ENCODE measurements around the gene PHF12. TPM values are rescaled to one million over a fixed set of nuclear protein-coding genes. Genes with fewer than 3 reads are reported as not detected.

The PHF12 gene
- total RNA-seq, 1 experiment from 2014 or later, result 79.1 TPM

GRCh38 chr17:28867276-28867675, 84.0 kb downstream of the PHF12 start:
- ChIA-PET CTCF (no interaction called here), POLR2A (no interaction called here)
- BruUV-seq (replicated peaks), result no TSS peak
- Histone ChIP-seq H3K4me1 (ENCODE audit: control insufficient read depth, insufficient read depth, low read length) (no peaks in the 10 kb centered on the region), H3K27ac (ENCODE audit: low read length) (no peak overlapping the region), H3K9me3 (ENCODE audit: control insufficient read depth, insufficient read depth, low read depth, low read length) (no peaks in the 10 kb centered on the region), H3K27me3 (ENCODE audit: control insufficient read depth, insufficient read depth, low read length) (no peaks in the 10 kb centered on the region), H3K36me3 (ENCODE audit: control insufficient read depth, insufficient read depth, low read length) (no peaks in the 10 kb centered on the region), H3K4me3 (ENCODE audit: low read depth in 2 of 2, low read length in 2 of 2) (no peak overlapping the region)
- DNase-seq (ENCODE audit: low read depth, low spot score), result no peak
- TF ChIP-seq REST (IDR thresholded peaks at IDR 0.05; ENCODE audit: insufficient read depth in 1 of 2, low read depth in 2 of 2, low read length in 1 of 2), result no peak
- no peak for ATAC-seq
- intact Hi-C loops (cut with micrococcal nuclease; ENCODE audit: unreplicated experiment), result no loop called here
- in situ Hi-C loops (cut with HindIII; ENCODE audit: low pct_unique_long_range_greater_than_20kb, low sequenced_read_pairs), result no loop called here

- BruUV-seq (replicated peaks), result no TSS peak
- in situ Hi-C loops (cut with HindIII; ENCODE audit: low pct_unique_long_range_greater_than_20kb, low sequenced_read_pairs), result no loop called here
- Histone ChIP-seq H3K9me3 (ENCODE audit: control insufficient read depth, insufficient read depth, low read depth, low read length) (no peaks in the 10 kb centered on the region), H3K27me3 (ENCODE audit: control insufficient read depth, insufficient read depth, low read length) (no peaks in the 10 kb centered on the region), H3K4me3 (ENCODE audit: low read depth in 2 of 2, low read length in 2 of 2) (no peak overlapping the region), H3K4me1 (ENCODE audit: control insufficient read depth, insufficient read depth, low read length) (no peaks in the 10 kb centered on the region), H3K27ac (ENCODE audit: low read length) (no peak overlapping the region), H3K36me3 (ENCODE audit: control insufficient read depth, insufficient read depth, low read length) (no peaks in the 10 kb centered on the region)
- ChIA-PET CTCF (no interaction called here), POLR2A (interaction anchor here (0.6 kb wide), 1 partner anchor 66 kb away, joined by 6 read pairs; no protein-coding TSS in a partner anchor)
- TF ChIP-seq REST (IDR thresholded peaks at IDR 0.05; ENCODE audit: insufficient read depth in 1 of 2, low read depth in 2 of 2, low read length in 1 of 2), result no peak
- no peak for TF ChIP-seq SIN3A (IDR thresholded peaks at IDR 0.05; ENCODE audit: borderline replicate concordance, insufficient read depth, low read depth, low read length)
- no peak for TF ChIP-seq CTCF (IDR thresholded peaks at IDR 0.05)
- no peak for TF ChIP-seq TCF7L2 (IDR thresholded peaks at IDR 0.05; ENCODE audit: low read depth, low read length)
- no peak for TF ChIP-seq POLR2AphosphoS5 (IDR thresholded peaks at IDR 0.05; ENCODE audit: low read depth, low read length)
- intact Hi-C loops (cut with micrococcal nuclease; ENCODE audit: unreplicated experiment), result no loop called here
- DNase-seq (ENCODE audit: low read depth, low spot score) (no peak), ATAC-seq (0 out of 2 replicates have a peak, but pooled peaks have one; percentile 19)
Measured at GRCh38 chr17:28865946-28866752, 85.2 kb downstream of the PHF12 start.
